Vagina (tissue), 2 donors: ENCODE measurements around the gene CD300LB.

Experiments
- CTCF ChIP-seq, 3 experiments: fragments of 450-650 bp in 2 of 3; fragments of 200-600 bp in 1 of 3; sonication (generic) in 1 of 3; IDR thresholded peaks; one replicate each; pipeline ENCODE4 v1.5.1; 2017 to 2019; ENCODE audit warnings: antibody characterized with exemption in 3 of 3, mild to moderate bottlenecking in 2 of 3, moderate library complexity in 2 of 3
- POLR2AphosphoS5 ChIP-seq, 2 donors: sonication (generic); formaldehyde crosslinking; IDR thresholded peaks; one replicate each; pipeline ENCODE4 v1.9.0; 2017; ENCODE audit warnings: antibody characterized with exemption in 2 of 2, mild to moderate bottlenecking in 2 of 2, low read depth in 1 of 2; ENCODE audit not compliant: insufficient read depth in 1 of 2

DNA sequence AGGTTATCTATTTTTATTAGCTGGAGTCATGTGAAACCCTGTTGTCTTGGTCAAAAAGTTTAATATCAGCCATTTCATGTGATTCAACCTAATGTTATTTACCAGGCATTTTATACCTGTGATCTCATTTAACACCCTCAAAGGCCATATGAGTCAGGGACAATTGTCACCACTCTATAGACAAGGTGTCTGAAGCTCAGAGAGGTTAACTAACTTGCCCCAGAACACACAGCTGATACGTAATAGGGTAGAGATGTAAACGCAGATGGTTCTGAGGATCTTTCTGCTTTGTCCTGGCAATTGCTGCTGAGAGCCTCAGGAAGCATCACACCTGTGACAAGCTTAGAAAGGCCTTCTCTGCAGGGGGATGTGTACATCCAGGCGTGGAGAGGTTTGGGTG is 59.9 kb downstream of the CD300LB start:
- TF ChIP-seq POLR2AphosphoS5 (IDR thresholded peaks at IDR 0.05; ENCODE audit: insufficient read depth in 1 of 2, low read depth in 1 of 2): no peak
- no peak for TF ChIP-seq CTCF (IDR thresholded peaks at IDR 0.05)
